CD4-positive, alpha-beta memory T cell (primary cell): ENCODE results near the gene RIC3. TPM values are rescaled to one million over a fixed set of nuclear protein-coding genes. Genes with fewer than 3 reads are reported as not detected.
"Not testable (repeated sequence)": the region's sequence is repeated elsewhere in the genome, so short reads cannot be mapped to it uniquely, and the experiment has no call there.

Experiments
- CTCF ChIA-PET: fragments of 350-600 bp; sonication (Branson Sonifier 250); formaldehyde crosslinking; loops from one replicate; lab custom pipeline; 2021; ENCODE audit warnings: inconsistent platforms; ENCODE audit not compliant: partially characterized antibody; lab: Charles Lee
- POLR2A ChIA-PET: fragments of 350-600 bp; sonication (Branson Sonifier 250); formaldehyde crosslinking; loops from one replicate; lab custom pipeline; 2021; ENCODE audit not compliant: partially characterized antibody; lab: Charles Lee
- DNase-seq, 5 donors: peaks; one replicate each; pipeline versions ENCODE4 v3.0.0 to v3.0.0-alpha.2; 2020 to 2022; ENCODE audit warnings: mixed read lengths in 1 of 5
- H3K27ac ChIP-seq: one replicate; pipeline ENCODE4 v1.7.0; 2013; ENCODE audit warnings: low read depth, low read length
- H3K27me3 ChIP-seq: 2 replicates; pipeline ENCODE4 v1.7.0; 2013; ENCODE audit warnings: mild to moderate bottlenecking, low read length, moderate library complexity; ENCODE audit not compliant: insufficient read depth
- H3K36me3 ChIP-seq: 2 replicates; pipeline ENCODE4 v1.7.0; 2013; ENCODE audit warnings: mild to moderate bottlenecking, low read length, moderate library complexity; ENCODE audit not compliant: insufficient read depth
- H3K4me1 ChIP-seq: 2 replicates; pipeline ENCODE4 v1.7.0; 2013; ENCODE audit warnings: mild to moderate bottlenecking, low read length, moderate library complexity; ENCODE audit not compliant: insufficient read depth
- H3K4me3 ChIP-seq, 2 donors: one replicate each; pipeline ENCODE4 v1.7.0; 2013; ENCODE audit warnings: low read length in 2 of 2, mild to moderate bottlenecking in 1 of 2
- H3K9me3 ChIP-seq, 2 donors: one replicate each; pipeline ENCODE4 v1.7.0; 2013; ENCODE audit warnings: low read length in 2 of 2, control low read depth in 1 of 2; ENCODE audit not compliant: control insufficient read depth in 1 of 2
- H3K27ac Mint-ChIP-seq, 7 donors: one replicate each; pipeline ENCODE4 v1.8.0; 2020 to 2021; ENCODE audit warnings: mixed read lengths in 7 of 7, mild to moderate bottlenecking in 6 of 7, inconsistent platforms in 3 of 7, moderate library complexity in 3 of 7
- H3K27me3 Mint-ChIP-seq, 2 donors: one replicate each; pipeline ENCODE4 v1.8.0; 2020 to 2021; ENCODE audit warnings: mixed read lengths in 2 of 2
- H3K36me3 Mint-ChIP-seq, 2 donors: one replicate each; pipeline ENCODE4 v1.8.0; 2020 to 2021; ENCODE audit warnings: mixed read lengths in 2 of 2, inconsistent platforms in 1 of 2, mild to moderate bottlenecking in 1 of 2
- H3K4me1 Mint-ChIP-seq, 4 donors: one replicate each; pipeline ENCODE4 v1.8.0; 2020 to 2021; ENCODE audit warnings: mixed read lengths in 4 of 4, mild to moderate bottlenecking in 1 of 4
- H3K4me3 Mint-ChIP-seq, 8 donors: one replicate each; pipeline ENCODE4 v1.8.0; 2020 to 2021; ENCODE audit warnings: mixed read lengths in 8 of 8, mild to moderate bottlenecking in 7 of 8, moderate library complexity in 6 of 8, inconsistent platforms in 3 of 8
- H3K9me3 Mint-ChIP-seq, 8 donors: one replicate each; pipeline ENCODE4 v1.8.0; 2020 to 2021; ENCODE audit warnings: mixed read lengths in 8 of 8, mild to moderate bottlenecking in 5 of 8, inconsistent platforms in 3 of 8, moderate library complexity in 1 of 8
- intact Hi-C: fragments of 100-400 bp; cut with micrococcal nuclease; formaldehyde crosslinking; loops from one replicate; pipeline ENCODE4 v1.15.1; 2023
- polyA plus RNA-seq, 2 donors: library from polyadenylated mRNA; unstranded; fragments of 300-500 nt; fragmentation: Illumina TruSeq; gene quantifications; one replicate each; pipeline ENCODE4 v1.2.3, GENCODE V29; 2021
- total RNA-seq, 2 experiments: library from RNA; stranded (reverse); gene quantifications; one replicate each; pipeline ENCODE4 v1.2.3, GENCODE V29; 2021

Gene RIC3
- total and polyA plus RNA-seq, 4 experiments from 2014 or later: 1.8 to 30.0 (median 16.2) TPM

- Mint-ChIP-seq H3K9me3 (peaks cover 0 to 3% (median 0%) of the 10 kb centered on the region in 8 donors), H3K27me3 (peaks cover 15 to 28% of the 10 kb centered on the region in 2 donors), H3K4me1 (peaks cover 20 to 44% (median 24%) of the 10 kb centered on the region in 4 donors), H3K27ac (peak overlapping the region in 2 of 7 donors; percentile 15 to 75), H3K36me3 (peaks cover 0 to 5% of the 10 kb centered on the region in 2 donors), H3K4me3 (peak overlapping the region; percentile 81 to 95 (median 88))
- POLR2A ChIA-PET: no interaction called here
- no peaks in the 10 kb centered on the region for H3K9me3 ChIP-seq
- intact Hi-C loops: no loop called here
- H3K27me3 ChIP-seq: no peaks in the 10 kb centered on the region
- peak overlapping the region in 1 of 2 donors; percentile 79 for H3K4me3 ChIP-seq
- H3K27ac ChIP-seq: no peak overlapping the region
- CTCF ChIA-PET: interaction anchor here (0.7 to 3.3 kb wide), 2 partner anchors 27 to 68 kb away, joined by 3 to 11 read pairs; no protein-coding TSS in a partner anchor
- DNase-seq: peak in 1 of 5 donors; percentile 1
- no peaks in the 10 kb centered on the region for H3K36me3 ChIP-seq
- H3K4me1 ChIP-seq: peaks cover 17% of the 10 kb centered on the region
These were observed 1.0 kb downstream of the RIC3 start for GRCh38 chr11:8167796-8168195.

- intact Hi-C loops: no loop called here
- H3K4me1 Mint-ChIP-seq: peaks cover 20 to 52% (median 27%) of the 10 kb centered on the region in 4 donors
These were observed 4.1 kb downstream of the RIC3 start for GRCh38 chr11:8164746-8165145.

GRCh38 chr11:8161627-8162304 lies 7.1 kb downstream of the RIC3 start:
- H3K27me3 Mint-ChIP-seq, H3K4me3 ChIP-seq, H3K27ac ChIP-seq, H3K27ac Mint-ChIP-seq, H3K9me3 ChIP-seq, intact Hi-C loops, POLR2A ChIA-PET, H3K36me3 Mint-ChIP-seq, H3K4me3 Mint-ChIP-seq, CTCF ChIA-PET, H3K36me3 ChIP-seq, H3K9me3 Mint-ChIP-seq, H3K4me1 ChIP-seq, H3K27me3 ChIP-seq, DNase-seq: not testable (repeated sequence)
- H3K4me1 Mint-ChIP-seq: peaks cover 0 to 41% (median 14%) of the 10 kb centered on the region in 4 donors

More at GRCh38 chr11:8164746-8165145, 4.1 kb downstream of the RIC3 start:
- H3K36me3 ChIP-seq: no peaks in the 10 kb centered on the region
- Mint-ChIP-seq H3K9me3 (peaks cover 0 to 3% (median 0%) of the 10 kb centered on the region in 8 donors), H3K27ac (no peak overlapping the region), H3K36me3 (peaks cover 0 to 5% of the 10 kb centered on the region in 2 donors), H3K4me3 (no peak overlapping the region), H3K27me3 (peaks cover 8 to 19% of the 10 kb centered on the region in 2 donors)
- POLR2A ChIA-PET: no interaction called here
- H3K27ac ChIP-seq: no peak overlapping the region
- H3K27me3 ChIP-seq: no peaks in the 10 kb centered on the region
- no peak overlapping the region for H3K4me3 ChIP-seq
- CTCF ChIA-PET: no interaction called here
- peaks cover 17% of the 10 kb centered on the region for H3K4me1 ChIP-seq
- no peaks in the 10 kb centered on the region for H3K9me3 ChIP-seq
- DNase-seq: no peak

GRCh38 chr11:8156877-8157276 lies 11.9 kb downstream of the RIC3 start:
- H3K4me3 Mint-ChIP-seq: no peak overlapping the region
- no peak overlapping the region for H3K27ac ChIP-seq
- CTCF ChIA-PET: no interaction called here
- DNase-seq: no peak
- H3K27ac Mint-ChIP-seq: no peak overlapping the region
- H3K4me1 ChIP-seq: no peaks in the 10 kb centered on the region
- H3K27me3 ChIP-seq: no peaks in the 10 kb centered on the region
- intact Hi-C loops: no loop called here
- H3K9me3 ChIP-seq: no peaks in the 10 kb centered on the region
- H3K36me3 ChIP-seq: no peaks in the 10 kb centered on the region
- H3K4me3 ChIP-seq: no peak overlapping the region
- H3K36me3 Mint-ChIP-seq: no peaks in the 10 kb centered on the region
- H3K27me3 Mint-ChIP-seq: peaks cover 0 to 3% of the 10 kb centered on the region in 2 donors
- H3K4me1 Mint-ChIP-seq: peaks cover 0 to 27% (median 11%) of the 10 kb centered on the region in 4 donors
- H3K9me3 Mint-ChIP-seq: peaks cover 0 to 1% (median 0%) of the 10 kb centered on the region in 8 donors
- POLR2A ChIA-PET: no interaction called here

- H3K9me3 Mint-ChIP-seq: peaks cover 0 to 5% (median 1%) of the 10 kb centered on the region in 8 donors
- H3K36me3 Mint-ChIP-seq: peaks cover 2 to 12% of the 10 kb centered on the region in 2 donors
- CTCF ChIA-PET: no interaction called here
- POLR2A ChIA-PET: no interaction called here
- no peak overlapping the region for H3K27ac Mint-ChIP-seq
- intact Hi-C loops: no loop called here
- no peak for DNase-seq
- H3K36me3 ChIP-seq: no peaks in the 10 kb centered on the region
- H3K4me1 ChIP-seq: no peaks in the 10 kb centered on the region
- H3K27me3 ChIP-seq: no peaks in the 10 kb centered on the region
- H3K4me1 Mint-ChIP-seq: peaks cover 0 to 3% (median 2%) of the 10 kb centered on the region in 4 donors
- no peaks in the 10 kb centered on the region for H3K9me3 ChIP-seq
- no peak overlapping the region for H3K27ac ChIP-seq
- no peak overlapping the region for H3K4me3 Mint-ChIP-seq
- H3K4me3 ChIP-seq: no peak overlapping the region
- H3K27me3 Mint-ChIP-seq: peaks cover 0 to 2% of the 10 kb centered on the region in 2 donors
These were observed 19.1 kb downstream of the RIC3 start for GRCh38 chr11:8149726-8150125.

- H3K4me1 ChIP-seq: no peaks in the 10 kb centered on the region
- H3K27ac ChIP-seq: no peak overlapping the region
- Mint-ChIP-seq H3K36me3 (peaks cover 21 to 27% of the 10 kb centered on the region in 2 donors), H3K9me3 (peaks cover 0 to 6% (median 3%) of the 10 kb centered on the region in 8 donors), H3K27me3 (peaks cover 0 to 4% of the 10 kb centered on the region in 2 donors), H3K27ac (no peak overlapping the region), H3K4me3 (no peak overlapping the region), H3K4me1 (no peaks in the 10 kb centered on the region)
- H3K27me3 ChIP-seq: no peaks in the 10 kb centered on the region
- no peaks in the 10 kb centered on the region for H3K9me3 ChIP-seq
- intact Hi-C loops: no loop called here
- H3K4me3 ChIP-seq: no peak overlapping the region
- ChIA-PET CTCF (interaction anchor here (1.7 kb wide), 1 partner anchor 39 kb away, joined by 4 read pairs; no protein-coding TSS in a partner anchor), POLR2A (no interaction called here)
- no peaks in the 10 kb centered on the region for H3K36me3 ChIP-seq
- no peak for DNase-seq
These were observed 30.3 kb downstream of the RIC3 start for GRCh38 chr11:8138526-8138925.

GRCh38 chr11:8127447-8127846 lies 41.4 kb downstream of the RIC3 start:
- POLR2A ChIA-PET: no interaction called here
- DNase-seq: no peak
- Histone ChIP-seq H3K27me3 (no peaks in the 10 kb centered on the region), H3K4me3 (no peak overlapping the region), H3K27ac (no peak overlapping the region), H3K4me1 (no peaks in the 10 kb centered on the region), H3K9me3 (no peaks in the 10 kb centered on the region), H3K36me3 (no peaks in the 10 kb centered on the region)
- peaks cover 0 to 1% of the 10 kb centered on the region in 2 donors for H3K27me3 Mint-ChIP-seq
- no peak overlapping the region for H3K27ac Mint-ChIP-seq
- intact Hi-C loops: no loop called here
- H3K4me1 Mint-ChIP-seq: peaks cover 0 to 2% (median 0%) of the 10 kb centered on the region in 4 donors
- H3K4me3 Mint-ChIP-seq: no peak overlapping the region
- peaks cover 0 to 1% (median 0%) of the 10 kb centered on the region in 8 donors for H3K9me3 Mint-ChIP-seq
- CTCF ChIA-PET: interaction anchor here (1.1 kb wide), 1 partner anchor 121 kb away, joined by 3 read pairs; no protein-coding TSS in a partner anchor
- H3K36me3 Mint-ChIP-seq: peaks cover 2 to 5% of the 10 kb centered on the region in 2 donors
